ENCODE data around the gene SCGB1D1. TPM values are rescaled to one million over a fixed set of nuclear protein-coding genes. Genes with fewer than 3 reads are reported as not detected.
"Not testable (repeated sequence)": the region's sequence is repeated elsewhere in the genome, so short reads cannot be mapped to it uniquely, and the experiment has no call there.

The SCGB1D1 gene
- total RNA-seq, 1 donor from 2014 or later = not detected

- H3K27me3 Mint-ChIP-seq (ENCODE audit: low read depth); H3K4me1 Mint-ChIP-seq (ENCODE audit: low read depth); H3K4me3 Mint-ChIP-seq (ENCODE audit: low read depth); H3K9me3 Mint-ChIP-seq; H3K36me3 Mint-ChIP-seq (ENCODE audit: low read depth); H3K27ac Mint-ChIP-seq; intact Hi-C loops (cut with micrococcal nuclease); DNase-seq (ENCODE audit: low spot score): not testable (repeated sequence)
These were observed 16.5 kb downstream of the SCGB1D1 start for GRCh38 chr11:62206276-62207066.

GRCh38 chr11:62208785-62209144, 18.7 kb downstream of the SCGB1D1 start:
- H3K36me3 Mint-ChIP-seq (ENCODE audit: low read depth) = no peaks in the 10 kb centered on the region
- no peaks in the 10 kb centered on the region for H3K4me1 Mint-ChIP-seq (ENCODE audit: low read depth)
- intact Hi-C loops (cut with micrococcal nuclease) = no loop called here
- H3K27ac Mint-ChIP-seq = no peak overlapping the region
- DNase-seq (ENCODE audit: low spot score) = no peak
- no peak overlapping the region for H3K4me3 Mint-ChIP-seq (ENCODE audit: low read depth)
- H3K9me3 Mint-ChIP-seq = no peaks in the 10 kb centered on the region
- H3K27me3 Mint-ChIP-seq (ENCODE audit: low read depth) = peaks cover 4% of the 10 kb centered on the region

- no peak overlapping the region for H3K27ac Mint-ChIP-seq
- no peaks in the 10 kb centered on the region for H3K4me1 Mint-ChIP-seq (ENCODE audit: low read depth)
- H3K9me3 Mint-ChIP-seq = peaks cover 4% of the 10 kb centered on the region
- H3K36me3 Mint-ChIP-seq (ENCODE audit: low read depth) = no peaks in the 10 kb centered on the region
- no peak for DNase-seq (ENCODE audit: low spot score)
- intact Hi-C loops (cut with micrococcal nuclease) = no loop called here
- no peak overlapping the region for H3K4me3 Mint-ChIP-seq (ENCODE audit: low read depth)
- peaks cover 22% of the 10 kb centered on the region for H3K27me3 Mint-ChIP-seq (ENCODE audit: low read depth)
These were observed 27.3 kb downstream of the SCGB1D1 start for GRCh38 chr11:62217191-62217748.

GRCh38 chr11:62221498-62221897, 31.5 kb downstream of the SCGB1D1 start:
- H3K4me1 Mint-ChIP-seq (ENCODE audit: low read depth) = no peaks in the 10 kb centered on the region
- DNase-seq (ENCODE audit: low spot score) = no peak
- no peak overlapping the region for H3K27ac Mint-ChIP-seq
- intact Hi-C loops (cut with micrococcal nuclease) = no loop called here
- peaks cover 16% of the 10 kb centered on the region for H3K27me3 Mint-ChIP-seq (ENCODE audit: low read depth)
- H3K9me3 Mint-ChIP-seq = peaks cover 30% of the 10 kb centered on the region
- H3K4me3 Mint-ChIP-seq (ENCODE audit: low read depth) = no peak overlapping the region
- H3K36me3 Mint-ChIP-seq (ENCODE audit: low read depth) = no peaks in the 10 kb centered on the region

- no peak for DNase-seq (ENCODE audit: low spot score)
- Mint-ChIP-seq H3K27ac (no peak overlapping the region), H3K9me3 (peaks cover 30% of the 10 kb centered on the region), H3K4me3 (ENCODE audit: low read depth) (no peak overlapping the region), H3K27me3 (ENCODE audit: low read depth) (peaks cover 8% of the 10 kb centered on the region), H3K36me3 (ENCODE audit: low read depth) (no peaks in the 10 kb centered on the region), H3K4me1 (ENCODE audit: low read depth) (no peaks in the 10 kb centered on the region)
- intact Hi-C loops (cut with micrococcal nuclease) = no loop called here
These were observed 33.1 kb downstream of the SCGB1D1 start for GRCh38 chr11:62223095-62223494.

- no peak for DNase-seq (ENCODE audit: low spot score)
- Mint-ChIP-seq H3K4me3 (ENCODE audit: low read depth) (no peak overlapping the region), H3K36me3 (ENCODE audit: low read depth) (no peaks in the 10 kb centered on the region), H3K9me3 (no peaks in the 10 kb centered on the region), H3K27me3 (ENCODE audit: low read depth) (peaks cover 22% of the 10 kb centered on the region), H3K27ac (no peak overlapping the region), H3K4me1 (ENCODE audit: low read depth) (no peaks in the 10 kb centered on the region)
- intact Hi-C loops (cut with micrococcal nuclease) = no loop called here
These were observed 43.7 kb downstream of the SCGB1D1 start for GRCh38 chr11:62233730-62234129.

GRCh38 chr11:62236187-62236586, 46.2 kb downstream of the SCGB1D1 start:
- Mint-ChIP-seq H3K27ac (no peak overlapping the region), H3K27me3 (ENCODE audit: low read depth) (peaks cover 25% of the 10 kb centered on the region), H3K4me3 (ENCODE audit: low read depth) (no peak overlapping the region), H3K9me3 (no peaks in the 10 kb centered on the region), H3K36me3 (ENCODE audit: low read depth) (no peaks in the 10 kb centered on the region), H3K4me1 (ENCODE audit: low read depth) (no peaks in the 10 kb centered on the region)
- DNase-seq (ENCODE audit: low spot score) = no peak
- intact Hi-C loops (cut with micrococcal nuclease) = loop anchor here (5.0 kb wide), 1 partner anchor 76 kb away; no protein-coding TSS in a partner anchor

GRCh38 chr11:62237499-62237898, 47.5 kb downstream of the SCGB1D1 start:
- DNase-seq (ENCODE audit: low spot score) = no peak
- Mint-ChIP-seq H3K27me3 (ENCODE audit: low read depth) (peaks cover 25% of the 10 kb centered on the region), H3K27ac (no peak overlapping the region), H3K9me3 (no peaks in the 10 kb centered on the region), H3K4me3 (ENCODE audit: low read depth) (no peak overlapping the region), H3K36me3 (ENCODE audit: low read depth) (no peaks in the 10 kb centered on the region), H3K4me1 (ENCODE audit: low read depth) (no peaks in the 10 kb centered on the region)
- intact Hi-C loops (cut with micrococcal nuclease) = loop anchor here (5.0 kb wide), 1 partner anchor 75 kb away; no protein-coding TSS in a partner anchor

- no peak overlapping the region for H3K27ac Mint-ChIP-seq
- intact Hi-C loops (cut with micrococcal nuclease) = loop anchor here (5.0 kb wide), 1 partner anchor 74 kb away; no protein-coding TSS in a partner anchor
- H3K4me1 Mint-ChIP-seq (ENCODE audit: low read depth) = no peaks in the 10 kb centered on the region
- H3K36me3 Mint-ChIP-seq (ENCODE audit: low read depth) = no peaks in the 10 kb centered on the region
- no peak overlapping the region for H3K4me3 Mint-ChIP-seq (ENCODE audit: low read depth)
- H3K9me3 Mint-ChIP-seq = no peaks in the 10 kb centered on the region
- DNase-seq (ENCODE audit: low spot score) = no peak
- peaks cover 22% of the 10 kb centered on the region for H3K27me3 Mint-ChIP-seq (ENCODE audit: low read depth)
These were observed 48.1 kb downstream of the SCGB1D1 start for GRCh38 chr11:62238151-62238550.

- Mint-ChIP-seq H3K36me3 (ENCODE audit: low read depth) (no peaks in the 10 kb centered on the region), H3K27me3 (ENCODE audit: low read depth) (peaks cover 10% of the 10 kb centered on the region), H3K9me3 (no peaks in the 10 kb centered on the region), H3K4me1 (ENCODE audit: low read depth) (no peaks in the 10 kb centered on the region), H3K4me3 (ENCODE audit: low read depth) (no peak overlapping the region), H3K27ac (no peak overlapping the region)
- intact Hi-C loops (cut with micrococcal nuclease) = no loop called here
- DNase-seq (ENCODE audit: low spot score) = no peak
These were observed 51.1 kb downstream of the SCGB1D1 start for GRCh38 chr11:62241095-62241494.

GRCh38 chr11:62242021-62242420, 52.0 kb downstream of the SCGB1D1 start, which contains the start of gene SCGB1D2:
TSS of gene SCGB1D2 (plus strand) at chr11:62242239. CDS start at chr11:62242308, 69 bp downstream.
- no peak within 1 kb of the TSS for H3K27ac Mint-ChIP-seq
- intact Hi-C loops (cut with micrococcal nuclease) = no loop called here
- H3K4me3 Mint-ChIP-seq (ENCODE audit: low read depth) = no peak within 1 kb of the TSS
- peaks cover 10% of the 10 kb centered on the region for H3K27me3 Mint-ChIP-seq (ENCODE audit: low read depth)
- DNase-seq (ENCODE audit: low spot score) = no peak
- no peaks in the 10 kb centered on the region for H3K36me3 Mint-ChIP-seq (ENCODE audit: low read depth)
- no peaks in the 10 kb centered on the region for H3K4me1 Mint-ChIP-seq (ENCODE audit: low read depth)
- H3K9me3 Mint-ChIP-seq = no peaks in the 10 kb centered on the region
